Right atrium auricular region (tissue), 2 donors: ENCODE measurements around the gene SLC5A10. TPM values are rescaled to one million over a fixed set of nuclear protein-coding genes. Genes with fewer than 3 reads are reported as not detected.

ENCODE experiments used
- DNase-seq: peaks from one replicate; pipeline ENCODE4 v3.0.0-alpha.2; 2019; ENCODE audit warnings: low spot score
- H3K27ac ChIP-seq, 2 donors: fragments of 200-600 bp; sonication (generic); 1 replicate in 1 of 2; 2 replicates in 1 of 2; pipeline ENCODE4 v1.5.1; 2016 to 2019
- H3K27me3 ChIP-seq, 2 donors: fragments of 200-600 bp; sonication (generic); one replicate each; pipeline versions ENCODE4 v1.5.1 to v1.6.0; 2017 to 2019
- H3K36me3 ChIP-seq: fragments of 200-600 bp; sonication (generic); one replicate; pipeline ENCODE4 v1.5.1; 2016
- H3K4me1 ChIP-seq, 2 donors: fragments of 200-600 bp; sonication (generic); one replicate each; pipeline versions ENCODE4 v1.5.1 to v1.6.0; 2017 to 2019
- H3K4me3 ChIP-seq, 2 donors: fragments of 200-600 bp; sonication (generic); 1 replicate in 1 of 2; 2 replicates in 1 of 2; pipeline ENCODE4 v1.5.1; 2017 to 2019; ENCODE audit warnings: mild to moderate bottlenecking in 1 of 2, moderate library complexity in 1 of 2
- H3K9me3 ChIP-seq, 2 donors: fragments of 200-600 bp; sonication (generic); one replicate each; pipeline ENCODE4 v1.5.1; 2019
- total RNA-seq, 2 donors: library from RNA; depleted of rRNA; stranded (reverse); fragments of >200 nt; gene quantifications; one replicate each; pipeline ENCODE4 v1.1.0, GENCODE V29; 2016
- TF ChIP-seq, protein P1 (sequence below), 2 donors: fragments of 200-600 bp; sonication (generic); IDR thresholded peaks; one replicate each; pipeline ENCODE4 v1.5.1; 2019; ENCODE audit warnings: antibody characterized with exemption in 2 of 2

SLC5A10 gene
- total RNA-seq, 2 donors from 2014 or later = 0.16 TPM; not detected in 1

DNA sequence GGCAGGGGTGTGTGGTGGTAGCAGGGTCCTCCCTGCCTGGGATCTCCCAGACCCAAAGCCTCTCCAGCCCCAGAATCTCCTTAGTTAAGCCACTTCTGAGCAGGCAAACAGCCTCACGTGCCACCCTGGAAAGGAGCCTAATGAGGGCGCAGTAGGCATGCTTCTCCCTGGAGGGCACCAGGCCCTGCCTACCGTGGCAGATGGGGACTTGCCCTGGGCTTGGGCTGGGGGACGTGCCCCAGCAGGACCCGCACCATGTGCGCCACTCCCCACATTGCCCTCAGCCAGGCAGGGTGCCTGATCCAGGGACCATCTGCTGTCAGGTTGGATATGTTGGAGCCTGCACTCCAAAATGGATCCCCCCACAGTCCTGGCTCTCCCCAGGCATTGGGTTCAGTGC, 38.4 kb downstream of the SLC5A10 start:
- Histone ChIP-seq H3K4me1 (peaks cover 0 to 53% of the 10 kb centered on the region in 2 donors), H3K27me3 (no peaks in the 10 kb centered on the region), H3K36me3 (no peaks in the 10 kb centered on the region), H3K9me3 (peaks cover 0 to 2% of the 10 kb centered on the region in 2 donors), H3K27ac (peak overlapping the region in 1 of 2 donors; percentile 84), H3K4me3 (no peak overlapping the region)
- DNase-seq = no peak
- TF ChIP-seq, protein P1, sequence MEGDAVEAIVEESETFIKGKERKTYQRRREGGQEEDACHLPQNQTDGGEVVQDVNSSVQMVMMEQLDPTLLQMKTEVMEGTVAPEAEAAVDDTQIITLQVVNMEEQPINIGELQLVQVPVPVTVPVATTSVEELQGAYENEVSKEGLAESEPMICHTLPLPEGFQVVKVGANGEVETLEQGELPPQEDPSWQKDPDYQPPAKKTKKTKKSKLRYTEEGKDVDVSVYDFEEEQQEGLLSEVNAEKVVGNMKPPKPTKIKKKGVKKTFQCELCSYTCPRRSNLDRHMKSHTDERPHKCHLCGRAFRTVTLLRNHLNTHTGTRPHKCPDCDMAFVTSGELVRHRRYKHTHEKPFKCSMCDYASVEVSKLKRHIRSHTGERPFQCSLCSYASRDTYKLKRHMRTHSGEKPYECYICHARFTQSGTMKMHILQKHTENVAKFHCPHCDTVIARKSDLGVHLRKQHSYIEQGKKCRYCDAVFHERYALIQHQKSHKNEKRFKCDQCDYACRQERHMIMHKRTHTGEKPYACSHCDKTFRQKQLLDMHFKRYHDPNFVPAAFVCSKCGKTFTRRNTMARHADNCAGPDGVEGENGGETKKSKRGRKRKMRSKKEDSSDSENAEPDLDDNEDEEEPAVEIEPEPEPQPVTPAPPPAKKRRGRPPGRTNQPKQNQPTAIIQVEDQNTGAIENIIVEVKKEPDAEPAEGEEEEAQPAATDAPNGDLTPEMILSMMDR (IDR thresholded peaks at IDR 0.05) = no peak

DNA sequence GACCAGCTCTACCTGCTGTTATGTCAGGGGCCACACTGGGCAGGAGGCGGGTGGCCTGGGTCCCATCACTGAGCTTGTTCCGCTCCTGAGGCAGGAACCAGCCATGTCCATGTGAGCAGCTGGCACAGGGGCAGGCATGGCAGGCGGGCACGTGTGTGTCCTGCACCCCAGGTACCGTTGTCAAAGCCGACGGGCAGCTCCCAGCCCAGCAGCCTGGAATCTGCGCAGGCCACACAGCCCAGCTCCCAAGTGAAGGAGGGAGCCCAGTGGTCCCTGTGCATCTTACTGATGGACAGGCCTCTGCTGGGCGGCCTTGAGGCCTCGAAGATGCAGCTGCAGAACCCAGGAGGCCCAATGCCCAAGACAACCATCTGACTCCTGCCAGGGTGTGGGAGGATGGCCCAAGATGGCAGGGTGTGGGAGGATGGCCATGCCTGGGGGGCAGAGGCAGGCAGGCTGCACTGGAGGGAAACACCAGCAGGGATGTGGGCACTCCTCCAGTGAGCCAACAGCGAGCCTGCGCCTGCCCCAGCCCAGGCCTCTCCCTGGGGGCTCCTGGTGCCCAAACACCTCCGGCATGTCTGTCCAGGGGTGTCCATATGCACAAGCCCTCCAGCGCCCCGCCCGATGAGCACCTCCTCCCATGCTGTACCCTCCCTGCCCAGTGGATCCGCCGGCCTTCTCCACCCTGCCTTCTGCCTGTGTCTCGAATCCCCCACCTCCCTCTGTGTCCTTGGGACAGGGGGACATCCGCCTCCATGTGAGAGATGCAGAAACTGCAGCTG, 39.8 kb downstream of the SLC5A10 start:
- no peaks in the 10 kb centered on the region for H3K36me3 ChIP-seq
- H3K4me1 ChIP-seq = peaks cover 0 to 46% of the 10 kb centered on the region in 2 donors
- H3K27me3 ChIP-seq = no peaks in the 10 kb centered on the region
- H3K27ac ChIP-seq = no peak overlapping the region
- TF ChIP-seq, protein P1 (IDR thresholded peaks at IDR 0.05) = no peak
- peaks cover 0 to 7% of the 10 kb centered on the region in 2 donors for H3K9me3 ChIP-seq
- no peak for DNase-seq
- H3K4me3 ChIP-seq = no peak overlapping the region

DNA sequence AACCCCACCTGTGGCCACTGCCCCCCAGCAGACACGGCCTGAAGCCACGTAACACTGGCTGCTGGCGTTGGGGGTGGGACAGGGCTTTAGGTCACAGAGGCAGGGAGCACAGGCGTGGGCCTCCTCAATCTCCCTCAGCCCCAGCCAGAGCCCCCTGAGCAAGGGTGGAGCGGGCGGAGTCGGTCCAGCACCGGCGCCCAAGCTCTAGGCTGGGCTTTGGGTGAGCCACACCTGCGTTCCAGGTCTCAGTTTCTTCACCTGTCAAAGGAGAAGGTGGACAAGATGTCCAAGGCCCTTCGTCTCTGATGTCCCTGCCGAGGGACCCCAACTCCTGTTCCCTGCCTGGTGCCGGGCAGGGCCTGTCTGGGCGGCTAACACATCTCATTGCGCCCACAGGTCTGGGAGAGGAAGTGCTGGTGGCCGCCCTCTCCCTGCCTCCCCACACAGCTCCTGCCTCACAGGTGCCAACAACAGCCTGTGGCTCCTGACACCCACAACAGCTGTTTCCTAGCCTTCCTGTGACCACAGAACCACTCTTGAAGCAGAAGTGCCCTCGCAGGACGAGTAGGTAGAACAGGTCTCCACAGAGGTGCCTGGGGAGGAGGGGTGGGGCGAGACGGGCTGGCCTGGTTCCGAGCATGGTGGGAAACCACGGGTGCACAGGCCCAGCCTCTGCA, 40.6 kb downstream of the SLC5A10 start:
- peaks cover 0 to 48% of the 10 kb centered on the region in 2 donors for H3K4me1 ChIP-seq

DNA sequence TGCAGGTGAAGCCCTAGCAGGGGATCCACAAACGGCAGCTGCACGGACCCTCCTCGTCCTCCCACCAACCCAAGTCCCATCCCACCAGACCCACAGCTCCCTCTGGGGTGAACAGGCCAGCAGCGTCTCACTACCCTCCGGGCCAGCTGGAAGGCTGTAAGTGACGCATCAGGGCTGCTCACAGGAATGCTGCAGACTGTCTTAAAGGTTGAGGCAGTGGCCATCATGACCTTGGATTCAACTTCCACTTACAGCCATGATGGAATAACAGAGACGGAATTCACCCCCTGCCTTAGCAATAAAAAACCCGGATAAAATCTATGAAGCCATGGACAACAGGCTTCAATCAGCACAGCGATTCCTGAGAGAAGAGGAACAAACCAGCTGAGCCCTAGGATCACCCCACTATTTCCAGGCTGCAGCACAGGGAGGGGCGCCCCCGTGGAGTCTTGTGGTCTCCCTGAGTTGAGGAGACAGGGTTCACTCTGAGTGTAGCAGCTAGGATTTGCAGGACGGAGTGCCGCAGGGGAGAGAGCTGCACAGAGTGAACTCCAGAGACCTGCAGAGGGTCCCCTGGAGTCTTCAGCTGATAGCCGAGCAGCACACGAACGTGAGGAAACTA, 42.1 kb downstream of the SLC5A10 start:
- no peak for DNase-seq
- Histone ChIP-seq H3K27me3 (no peaks in the 10 kb centered on the region), H3K36me3 (no peaks in the 10 kb centered on the region), H3K27ac (peak overlapping the region in 1 of 2 donors; percentile 92), H3K4me3 (no peak overlapping the region), H3K9me3 (peaks cover 0 to 7% of the 10 kb centered on the region in 2 donors), H3K4me1 (peaks cover 0 to 41% of the 10 kb centered on the region in 2 donors)
- TF ChIP-seq, protein P1 (IDR thresholded peaks at IDR 0.05) = no peak

More for the DNA sequence above, 40.6 kb downstream of the SLC5A10 start:
- Histone ChIP-seq H3K27me3 (no peaks in the 10 kb centered on the region), H3K27ac (peak overlapping the region in 1 of 2 donors; percentile 9), H3K36me3 (no peaks in the 10 kb centered on the region), H3K4me3 (no peak overlapping the region), H3K9me3 (peaks cover 0 to 7% of the 10 kb centered on the region in 2 donors)
- DNase-seq = no peak
- TF ChIP-seq, protein P1 (IDR thresholded peaks at IDR 0.05) = no peak

DNA sequence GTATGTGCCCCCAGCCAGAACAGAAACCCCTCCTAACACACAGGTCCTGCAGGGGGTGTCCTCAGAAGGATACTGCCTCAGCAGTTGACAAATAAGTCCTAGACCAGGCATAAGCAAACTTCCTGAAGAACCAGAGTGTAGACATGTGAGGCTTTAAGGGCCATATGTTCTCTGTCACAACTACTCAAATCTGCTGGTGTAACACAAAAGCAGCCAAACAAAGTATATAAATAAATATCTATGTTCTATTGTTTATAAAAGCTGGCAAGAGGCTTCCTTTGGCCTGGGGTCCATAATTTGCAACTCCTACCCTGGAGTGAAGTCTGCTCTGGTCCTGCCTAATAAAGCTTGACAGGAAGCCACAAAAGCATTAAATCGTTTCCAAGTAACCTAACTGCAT, 42.7 kb downstream of the SLC5A10 start:
- peaks cover 0 to 7% of the 10 kb centered on the region in 2 donors for H3K9me3 ChIP-seq
- H3K36me3 ChIP-seq = no peaks in the 10 kb centered on the region
- peaks cover 0 to 41% of the 10 kb centered on the region in 2 donors for H3K4me1 ChIP-seq
- no peaks in the 10 kb centered on the region for H3K27me3 ChIP-seq
- TF ChIP-seq, protein P1 (IDR thresholded peaks at IDR 0.05) = no peak
- DNase-seq = no peak
- H3K4me3 ChIP-seq = no peak overlapping the region
- H3K27ac ChIP-seq = peak overlapping the region in 1 of 2 donors; percentile 92
